ENCODE data around the gene RAB36. TPM values are rescaled to one million over a fixed set of nuclear protein-coding genes. Genes with fewer than 3 reads are reported as not detected.

RAB36 gene
- total and polyA plus RNA-seq, 8 donors, result 3.8 to 15.0 (median 10.1) TPM

DNA sequence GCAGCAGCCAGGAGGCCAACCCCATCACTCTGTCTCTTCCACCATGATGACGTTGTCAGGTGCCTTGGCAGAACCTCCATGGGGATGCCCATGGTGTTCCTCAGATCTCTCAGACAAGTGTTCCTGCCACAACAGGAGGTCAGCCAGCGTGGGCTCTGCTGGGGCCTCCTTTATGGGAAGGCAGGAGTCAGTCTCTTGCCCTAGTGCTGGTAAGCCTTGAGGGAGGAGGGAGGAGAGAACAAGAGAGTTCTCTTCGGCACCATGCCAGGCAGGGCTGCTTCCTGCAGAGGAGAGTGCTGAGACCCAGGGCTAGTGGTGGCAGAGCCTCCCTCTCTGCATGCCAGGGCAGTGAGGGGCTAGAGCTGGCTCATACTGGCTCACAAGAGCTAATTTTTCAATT lies 42.5 kb upstream of the RAB36 start:
- no peak for ATAC-seq
- no peak overlapping the region for H3K27ac ChIP-seq
- TF ChIP-seq, protein P1, sequence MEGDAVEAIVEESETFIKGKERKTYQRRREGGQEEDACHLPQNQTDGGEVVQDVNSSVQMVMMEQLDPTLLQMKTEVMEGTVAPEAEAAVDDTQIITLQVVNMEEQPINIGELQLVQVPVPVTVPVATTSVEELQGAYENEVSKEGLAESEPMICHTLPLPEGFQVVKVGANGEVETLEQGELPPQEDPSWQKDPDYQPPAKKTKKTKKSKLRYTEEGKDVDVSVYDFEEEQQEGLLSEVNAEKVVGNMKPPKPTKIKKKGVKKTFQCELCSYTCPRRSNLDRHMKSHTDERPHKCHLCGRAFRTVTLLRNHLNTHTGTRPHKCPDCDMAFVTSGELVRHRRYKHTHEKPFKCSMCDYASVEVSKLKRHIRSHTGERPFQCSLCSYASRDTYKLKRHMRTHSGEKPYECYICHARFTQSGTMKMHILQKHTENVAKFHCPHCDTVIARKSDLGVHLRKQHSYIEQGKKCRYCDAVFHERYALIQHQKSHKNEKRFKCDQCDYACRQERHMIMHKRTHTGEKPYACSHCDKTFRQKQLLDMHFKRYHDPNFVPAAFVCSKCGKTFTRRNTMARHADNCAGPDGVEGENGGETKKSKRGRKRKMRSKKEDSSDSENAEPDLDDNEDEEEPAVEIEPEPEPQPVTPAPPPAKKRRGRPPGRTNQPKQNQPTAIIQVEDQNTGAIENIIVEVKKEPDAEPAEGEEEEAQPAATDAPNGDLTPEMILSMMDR (IDR thresholded peaks at IDR 0.05), result no peak
- intact Hi-C loops (cut with DNase I), result no loop called here
- H3K36me3 ChIP-seq, result no peaks in the 10 kb centered on the region
- no peaks in the 10 kb centered on the region for H3K27me3 ChIP-seq
- no peaks in the 10 kb centered on the region for H3K9me3 ChIP-seq
- DNase-seq, result peak in 1 of 4 donors; percentile 17
- H3K4me1 ChIP-seq, result peaks cover 0 to 11% of the 10 kb centered on the region in 2 donors
- H3K4me3 ChIP-seq, result no peak overlapping the region

DNA sequence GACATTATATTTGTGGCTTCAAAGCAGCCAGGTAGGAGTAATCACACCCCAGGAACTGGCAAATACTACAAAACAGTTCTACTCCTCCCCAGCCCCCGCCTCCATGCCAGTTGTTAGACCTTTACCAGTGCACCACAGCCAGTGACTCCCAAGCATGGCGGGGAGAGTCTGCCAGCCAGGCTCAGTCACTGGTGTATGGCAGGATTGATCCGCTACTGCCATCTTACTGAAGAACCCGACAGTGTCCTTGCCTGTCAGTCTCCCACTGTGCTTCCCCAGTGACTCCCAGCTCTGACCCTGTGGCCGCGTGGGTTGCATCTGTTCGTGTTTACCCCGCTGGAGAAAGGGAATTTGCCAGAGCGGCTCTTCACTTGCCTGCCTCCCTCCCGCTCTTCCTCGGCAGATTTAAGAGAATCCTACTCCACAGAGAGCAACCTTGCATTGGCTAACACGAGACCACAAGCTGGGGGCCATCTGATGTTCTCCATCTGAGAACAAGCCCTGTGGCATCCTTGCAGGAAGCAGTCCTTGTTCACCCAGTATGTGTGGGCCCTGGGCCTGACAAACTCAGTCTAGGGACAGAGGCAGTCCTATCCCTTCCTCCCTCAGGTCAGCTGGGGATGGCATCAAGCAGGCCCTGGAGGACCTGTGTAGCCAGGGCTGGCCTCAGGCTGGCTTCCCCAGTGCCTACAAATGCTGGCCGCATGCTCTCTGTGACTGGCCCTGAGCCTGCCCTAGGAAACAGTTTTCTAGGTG lies 41.9 kb upstream of the RAB36 start:
- no peaks in the 10 kb centered on the region for H3K9me3 ChIP-seq
- no peak for ATAC-seq
- H3K27me3 ChIP-seq, result no peaks in the 10 kb centered on the region
- peaks cover 0 to 9% of the 10 kb centered on the region in 2 donors for H3K4me1 ChIP-seq
- H3K36me3 ChIP-seq, result no peaks in the 10 kb centered on the region
- H3K4me3 ChIP-seq, result no peak overlapping the region
- intact Hi-C loops (cut with DNase I), result no loop called here
- DNase-seq, result no peak
- TF ChIP-seq, protein P1 (IDR thresholded peaks at IDR 0.05), result no peak
- no peak overlapping the region for H3K27ac ChIP-seq

DNA sequence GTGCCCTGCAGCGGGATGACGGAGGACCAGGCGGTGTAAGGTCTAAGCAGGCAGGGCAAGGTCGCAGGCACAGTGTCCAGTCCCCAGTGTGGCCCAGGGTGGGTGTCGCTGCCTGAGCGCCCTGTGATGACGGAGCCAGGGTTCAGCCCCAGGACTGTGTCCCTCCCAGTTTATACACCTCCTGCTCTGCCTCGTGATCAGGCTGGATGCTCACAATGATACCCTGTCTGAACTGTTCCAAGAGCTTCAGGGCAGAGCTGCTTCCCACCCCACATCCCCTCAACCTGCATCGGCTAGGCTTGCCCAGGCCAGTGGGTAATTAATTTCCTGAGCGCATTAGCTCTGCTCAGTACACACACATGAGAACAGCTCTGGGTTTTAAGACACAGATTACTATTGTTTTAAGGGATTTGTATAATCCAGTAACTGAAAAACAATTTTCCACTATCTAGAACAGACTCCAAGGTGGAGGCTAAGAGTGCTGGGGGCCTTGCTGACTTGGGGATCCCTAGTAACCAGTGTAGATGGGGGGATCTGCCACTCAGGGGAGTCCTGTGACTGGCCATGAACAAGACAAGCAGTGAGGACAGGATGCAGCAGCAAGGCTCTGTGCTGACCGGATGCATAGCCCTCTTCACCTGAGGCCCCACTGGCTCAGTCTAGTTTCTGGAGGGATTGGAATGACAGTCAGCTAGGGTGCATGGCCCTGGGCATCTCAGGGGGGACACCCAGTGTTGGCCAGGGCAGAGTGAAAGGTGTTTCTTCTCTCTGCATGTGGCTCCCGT lies 40.9 kb upstream of the RAB36 start:
- Histone ChIP-seq H3K36me3 (no peaks in the 10 kb centered on the region), H3K27ac (no peak overlapping the region), H3K9me3 (no peaks in the 10 kb centered on the region), H3K27me3 (no peaks in the 10 kb centered on the region), H3K4me1 (no peaks in the 10 kb centered on the region), H3K4me3 (no peak overlapping the region)
- intact Hi-C loops (cut with DNase I), result no loop called here
- ATAC-seq, result no peak
- no peak for DNase-seq
- TF ChIP-seq, protein P1 (IDR thresholded peaks at IDR 0.05), result no peak

DNA sequence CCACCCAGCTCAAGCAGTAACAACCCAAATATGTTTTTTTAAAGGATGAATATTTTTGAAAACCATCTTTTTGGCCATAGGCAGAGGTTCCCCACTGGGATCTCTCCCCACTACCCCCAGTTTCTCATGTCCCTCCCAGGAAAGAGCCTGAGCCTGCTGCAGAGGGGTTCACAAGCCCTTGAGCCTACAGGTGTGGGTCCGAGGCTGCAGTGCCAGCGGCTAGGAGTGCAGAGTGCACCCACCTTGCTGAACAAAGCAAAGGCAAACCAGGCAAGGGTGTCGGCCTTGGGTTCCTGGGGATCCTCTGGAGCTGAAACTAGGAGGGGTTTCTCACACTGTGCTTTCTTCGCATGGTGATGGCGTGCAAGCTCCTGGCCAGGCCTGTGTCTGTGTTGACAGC lies 40.0 kb upstream of the RAB36 start:
- H3K36me3 ChIP-seq, result no peaks in the 10 kb centered on the region
- TF ChIP-seq, protein P1 (IDR thresholded peaks at IDR 0.05), result no peak
- intact Hi-C loops (cut with DNase I), result no loop called here
- ATAC-seq (no peak), DNase-seq (no peak)
- no peak overlapping the region for H3K4me3 ChIP-seq
- no peak overlapping the region for H3K27ac ChIP-seq
- H3K4me1 ChIP-seq, result no peaks in the 10 kb centered on the region
- H3K9me3 ChIP-seq, result no peaks in the 10 kb centered on the region
- H3K27me3 ChIP-seq, result no peaks in the 10 kb centered on the region

DNA sequence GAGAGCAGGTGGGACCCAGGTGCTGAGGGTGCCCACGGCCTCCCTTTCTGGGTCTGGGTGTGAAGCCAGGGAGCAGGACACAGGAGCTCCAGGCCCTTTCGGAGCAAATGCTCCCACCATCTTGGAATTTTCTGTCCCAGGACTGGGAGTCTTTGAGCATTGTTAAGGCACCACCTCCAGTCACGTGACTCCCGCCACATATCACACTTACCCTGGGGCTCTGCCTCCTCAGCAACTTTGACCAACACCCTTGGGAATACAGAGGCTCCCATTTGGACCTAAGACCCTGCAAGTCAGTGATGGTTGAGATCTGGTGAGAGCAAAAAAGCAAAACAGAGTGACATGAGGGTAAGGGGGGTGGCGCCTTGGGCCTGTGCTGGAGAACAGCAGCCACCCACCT lies 39.4 kb upstream of the RAB36 start:
- intact Hi-C loops (cut with DNase I), result no loop called here
- ATAC-seq (no peak), DNase-seq (no peak)
- no peaks in the 10 kb centered on the region for H3K36me3 ChIP-seq
- H3K27ac ChIP-seq, result no peak overlapping the region
- H3K27me3 ChIP-seq, result no peaks in the 10 kb centered on the region
- no peaks in the 10 kb centered on the region for H3K4me1 ChIP-seq
- H3K9me3 ChIP-seq, result no peaks in the 10 kb centered on the region
- TF ChIP-seq, protein P1 (IDR thresholded peaks at IDR 0.05), result no peak
- H3K4me3 ChIP-seq, result no peak overlapping the region
